GM18907 (cell line): ENCODE measurements around the gene PSENEN.
A peak's percentile ranks its signal among the peaks of the same experiment; 100 is the strongest.
"Not testable (repeated sequence)": the region's sequence is repeated elsewhere in the genome, so short reads cannot be mapped to it uniquely, and the experiment has no call there.

ENCODE experiments used
- ATAC-seq: cut with Tn5 transposase; IDR thresholded peaks from one replicate; pipeline ENCODE4 v1.9.1; 2021; ENCODE audit warnings: mild to moderate bottlenecking, moderate library complexity; ENCODE audit not compliant: unreplicated experiment

PSENEN gene

DNA sequence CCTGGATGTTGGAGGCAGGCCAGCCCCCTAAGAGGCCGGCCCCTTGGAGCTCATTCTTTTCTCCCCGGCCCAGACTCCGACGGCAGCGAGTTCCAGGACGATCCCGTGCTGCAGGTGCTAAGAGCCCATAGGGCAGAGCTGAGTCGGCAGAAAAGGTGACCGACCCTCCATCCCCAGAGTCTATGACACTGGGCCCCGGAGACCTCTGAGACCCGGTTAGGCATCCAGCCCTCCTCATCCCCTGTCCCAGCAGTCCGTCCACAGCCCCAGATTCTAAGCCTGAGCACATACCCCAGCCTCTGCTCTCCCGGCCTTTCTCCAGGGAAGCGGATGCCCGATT, 22.6 kb downstream of the PSENEN start:
- no peak for ATAC-seq

DNA sequence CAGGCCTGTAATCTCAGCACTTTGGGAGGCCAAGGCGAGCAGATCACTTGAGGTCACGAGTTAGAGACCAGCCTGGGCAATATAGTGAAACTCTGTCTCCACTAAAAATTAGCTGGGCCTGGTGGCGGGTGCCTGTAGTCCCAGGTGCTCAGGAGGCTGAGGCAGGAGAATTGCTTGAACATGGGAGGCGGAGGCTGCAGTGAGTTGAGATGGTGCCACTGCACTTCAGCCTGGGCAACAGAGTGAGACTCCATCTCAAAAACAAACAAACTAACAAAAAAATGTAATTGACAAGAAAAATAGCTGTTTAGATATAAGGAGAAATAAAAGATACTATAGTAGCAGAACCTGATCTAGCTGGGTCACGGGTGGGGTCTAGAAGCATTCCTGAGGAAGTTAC, 26.9 kb downstream of the PSENEN start:
- ATAC-seq = not testable (repeated sequence)

DNA sequence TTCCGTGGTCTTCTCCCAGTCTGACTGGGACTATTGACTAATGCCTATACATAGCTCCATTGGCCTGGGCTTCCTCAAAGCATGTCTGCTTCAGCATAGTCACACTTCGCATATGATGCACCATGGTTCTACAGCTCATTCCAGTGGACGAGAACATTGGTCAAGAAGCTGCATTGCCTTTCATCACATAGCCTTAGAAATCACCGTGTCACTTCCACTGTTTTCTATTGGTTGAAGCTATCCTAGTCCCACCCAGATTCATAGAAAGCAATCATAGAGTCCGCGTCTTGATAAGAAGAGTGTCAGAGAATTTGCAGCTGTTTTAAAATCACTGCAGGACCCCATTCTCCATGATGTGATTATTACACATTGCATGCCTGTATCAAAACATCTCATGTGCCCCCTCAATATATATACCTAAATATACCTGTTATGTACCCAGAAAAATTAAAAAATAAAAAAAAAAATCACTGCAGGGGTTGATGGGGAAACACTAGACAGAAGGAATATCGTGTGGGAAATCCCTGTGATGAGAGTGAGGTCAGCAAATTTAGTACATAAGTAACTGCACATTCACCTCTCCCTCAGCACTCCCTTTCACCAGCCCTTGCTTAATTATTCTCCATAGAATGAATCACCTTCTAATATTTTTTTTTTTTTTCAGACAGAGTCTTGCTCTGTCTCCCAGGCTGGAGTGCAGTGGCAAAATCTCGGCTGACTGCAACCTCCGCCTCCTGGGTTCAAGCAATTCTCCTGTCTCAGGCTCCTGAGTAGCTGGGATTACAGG, 27.8 kb downstream of the PSENEN start:
- no peak for ATAC-seq

DNA sequence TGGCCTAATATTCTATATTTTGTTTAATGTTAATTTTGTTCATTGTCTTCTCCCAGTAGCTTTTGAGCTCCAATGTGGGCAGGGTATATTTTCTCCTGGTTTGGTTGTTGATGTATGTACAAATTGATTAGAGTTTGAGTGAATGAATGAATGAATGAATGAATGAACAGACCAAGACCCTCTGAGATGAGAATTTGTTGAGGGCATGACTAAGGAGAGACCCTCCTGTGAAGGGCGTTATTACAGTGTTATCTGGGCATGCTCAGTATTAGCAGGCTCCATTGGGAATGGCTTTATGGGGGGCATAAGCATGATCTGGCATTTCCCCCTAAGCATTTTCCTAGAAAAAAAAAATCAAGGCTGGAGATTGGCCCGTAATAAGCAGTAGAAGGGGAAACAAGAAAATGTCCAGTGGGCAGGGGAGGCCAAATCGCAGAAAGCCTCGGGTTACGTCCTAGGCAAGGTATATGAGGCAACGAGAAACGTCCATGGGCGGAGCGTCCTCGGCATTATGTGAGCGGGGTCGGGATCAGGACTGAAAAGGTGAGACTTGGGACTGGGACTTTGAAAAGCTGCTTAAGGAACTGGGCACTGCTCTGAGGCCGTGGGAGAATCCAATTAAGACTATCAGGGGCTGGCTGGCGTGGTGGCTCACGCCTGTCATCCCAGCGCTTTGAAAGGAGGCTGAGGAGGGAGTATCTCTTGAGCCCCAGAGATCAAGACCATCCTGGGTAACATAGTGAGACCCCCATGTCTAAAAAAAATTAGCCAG, 29.0 kb downstream of the PSENEN start:
- no peak for ATAC-seq

DNA sequence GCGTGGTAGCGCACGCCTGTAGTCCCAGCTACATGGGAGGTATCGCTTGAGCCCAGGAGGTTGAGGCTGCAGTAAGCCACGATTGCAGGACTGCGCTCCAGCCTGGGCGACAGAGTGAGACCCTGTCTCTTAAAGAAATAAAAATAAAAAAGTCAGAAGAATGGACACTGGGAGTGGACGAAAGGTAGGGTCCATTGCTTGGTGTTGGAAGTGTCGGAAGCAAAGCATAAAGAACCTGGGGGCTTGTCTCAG, 29.5 kb downstream of the PSENEN start:
- ATAC-seq = no peak

DNA sequence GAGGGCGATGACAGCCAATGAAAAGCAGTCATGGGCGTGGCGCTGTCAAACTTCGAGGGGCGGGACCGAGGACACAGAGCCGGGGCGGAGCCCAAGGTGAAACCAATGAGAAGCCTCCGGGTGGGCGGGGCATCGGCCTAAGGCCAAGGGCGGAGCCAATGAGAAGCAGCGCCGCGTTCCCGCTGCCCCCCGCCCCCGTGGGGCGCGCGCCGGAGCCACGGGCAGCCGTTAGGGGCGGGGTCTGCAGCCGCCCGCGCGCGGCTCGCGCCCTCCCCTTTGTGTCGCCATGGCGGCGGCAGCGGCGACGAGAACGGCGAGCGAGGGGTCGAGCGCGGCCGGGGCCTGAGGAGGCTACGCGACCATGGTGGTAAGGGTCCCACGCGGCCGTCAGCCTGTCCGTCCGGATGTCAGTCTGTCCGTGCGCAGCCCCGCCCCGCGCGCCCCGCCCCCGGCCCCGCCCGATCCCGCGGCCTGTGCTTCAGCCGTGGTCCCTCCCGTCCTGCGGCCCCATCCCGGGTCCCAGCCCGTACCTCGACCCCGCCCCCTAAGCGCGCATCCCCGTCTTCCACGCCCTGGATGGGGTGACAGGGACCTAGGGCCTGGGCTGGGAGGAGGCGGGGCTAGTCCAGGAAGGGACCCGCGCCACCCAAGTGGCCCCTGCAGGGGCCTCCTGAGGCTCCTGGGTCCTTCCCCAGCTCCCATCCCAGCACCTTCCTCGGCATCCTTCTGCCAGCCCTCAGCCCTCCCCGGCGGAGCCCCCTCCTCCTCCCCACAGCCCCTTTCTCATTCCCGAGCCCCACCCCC, 30.0 kb downstream of the PSENEN start, which contains the start of gene ARHGAP33:
ARHGAP33 (plus strand) TSS at position 267 of the 804 bp plus-strand sequence; CDS start at position 362, 95 bp downstream.
- peak; percentile 91 for ATAC-seq

DNA sequence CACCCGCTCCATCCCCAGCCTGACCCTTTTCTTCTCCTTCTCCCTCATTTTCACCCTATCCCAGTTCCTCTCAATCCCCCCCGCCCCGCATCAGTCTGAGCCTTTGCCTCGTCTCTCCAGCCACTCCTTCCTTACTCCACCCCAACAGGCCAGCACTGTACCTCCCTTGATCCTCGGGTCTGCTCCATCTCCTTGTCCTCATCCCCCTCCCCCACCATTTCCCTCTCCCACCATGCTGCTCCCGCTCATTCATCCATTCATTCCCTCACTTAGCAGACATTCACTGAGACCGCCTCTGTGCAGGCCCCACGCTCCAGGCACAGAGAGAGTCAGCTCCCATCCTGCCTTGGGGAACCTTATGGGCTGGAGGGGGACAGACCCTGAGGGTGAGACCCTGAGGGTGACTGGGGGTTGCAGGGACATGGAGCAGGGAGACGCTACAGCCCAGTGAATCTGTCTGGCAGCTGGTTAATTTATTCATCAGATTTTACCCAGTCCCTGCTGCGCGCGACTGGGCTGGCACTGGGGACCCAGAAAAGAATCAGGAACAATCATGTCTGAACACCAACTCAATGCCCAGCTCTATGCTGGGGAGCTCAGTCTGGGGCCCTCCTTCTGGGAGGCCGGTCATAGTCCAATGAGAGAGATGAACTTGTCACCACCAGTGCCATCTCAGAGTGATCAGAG, 30.8 kb downstream of the PSENEN start:
- ATAC-seq = no peak

DNA sequence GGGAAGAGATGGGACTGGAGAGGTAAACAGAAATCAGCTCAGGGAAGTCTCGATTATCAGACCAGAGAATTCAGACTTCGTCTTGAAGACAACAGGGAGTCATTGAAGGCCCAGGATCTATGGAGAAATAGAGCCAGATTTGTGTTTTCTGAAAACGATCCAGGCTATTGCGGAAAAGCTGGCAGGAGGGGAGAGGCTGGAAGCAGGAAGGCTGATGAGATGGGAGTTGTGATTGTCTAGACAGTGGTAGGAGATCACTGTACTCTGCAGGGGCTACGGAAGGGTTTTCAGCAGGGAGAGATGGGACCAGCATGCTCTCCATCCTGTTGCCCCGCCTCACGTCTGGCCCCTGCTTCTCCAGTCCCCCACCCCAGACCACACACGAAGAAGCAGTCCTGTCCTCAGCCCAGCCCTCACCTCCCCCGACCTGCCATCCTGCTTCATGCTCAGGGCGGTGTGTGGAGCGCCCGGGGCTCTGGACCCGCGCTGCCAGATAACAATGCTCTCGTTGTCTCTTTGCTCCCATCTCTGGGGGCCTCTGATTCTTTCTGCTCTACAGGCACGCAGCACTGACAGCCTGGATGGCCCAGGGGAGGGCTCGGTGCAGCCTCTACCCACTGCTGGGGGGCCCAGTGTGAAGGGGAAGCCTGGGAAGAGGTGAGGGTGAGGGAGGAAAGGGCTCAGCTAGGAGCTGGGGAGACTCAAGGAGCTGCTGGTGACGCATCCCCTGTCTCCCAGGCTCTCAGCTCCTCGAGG, 31.8 kb downstream of the PSENEN start:
- no peak for ATAC-seq

DNA sequence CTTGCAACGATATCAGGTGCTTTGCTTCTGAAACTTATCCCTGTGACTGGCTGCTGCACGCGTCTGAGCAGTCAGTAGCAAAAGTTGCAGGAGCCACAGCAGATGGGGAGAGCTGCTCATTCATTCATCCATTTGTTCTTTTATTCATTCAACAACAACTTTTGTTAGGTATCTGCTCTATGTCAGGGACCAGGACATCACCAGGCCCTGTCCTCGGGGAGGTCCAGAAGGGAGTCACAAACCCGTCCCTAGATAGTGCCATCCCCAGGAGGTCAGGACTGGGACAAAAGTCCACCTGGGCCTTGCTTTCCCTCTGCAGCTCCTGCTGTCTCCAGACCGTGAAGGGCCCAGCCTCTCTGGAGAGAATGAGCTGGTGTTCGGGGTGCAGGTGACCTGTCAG, 32.5 kb downstream of the PSENEN start:
- no peak for ATAC-seq

DNA sequence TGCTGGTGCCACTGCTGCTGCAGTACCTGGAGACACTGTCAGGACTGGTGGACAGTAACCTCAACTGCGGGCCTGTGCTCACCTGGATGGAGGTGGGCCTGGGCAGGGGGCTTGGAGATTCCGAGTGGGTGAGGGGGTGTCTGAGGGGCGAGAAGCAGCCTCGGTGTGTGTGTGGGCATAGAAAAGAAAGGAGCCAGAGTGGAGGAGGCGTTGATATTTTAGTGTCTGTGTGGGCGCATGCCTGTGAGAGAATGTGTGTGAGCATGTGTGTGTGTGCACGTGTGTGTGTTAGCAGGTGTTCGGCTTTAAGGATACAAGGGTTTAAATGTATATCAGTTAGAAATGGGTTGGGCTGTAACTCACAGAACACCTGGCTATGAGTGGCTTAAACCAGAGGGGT, 33.6 kb downstream of the PSENEN start:
- no peak for ATAC-seq

DNA sequence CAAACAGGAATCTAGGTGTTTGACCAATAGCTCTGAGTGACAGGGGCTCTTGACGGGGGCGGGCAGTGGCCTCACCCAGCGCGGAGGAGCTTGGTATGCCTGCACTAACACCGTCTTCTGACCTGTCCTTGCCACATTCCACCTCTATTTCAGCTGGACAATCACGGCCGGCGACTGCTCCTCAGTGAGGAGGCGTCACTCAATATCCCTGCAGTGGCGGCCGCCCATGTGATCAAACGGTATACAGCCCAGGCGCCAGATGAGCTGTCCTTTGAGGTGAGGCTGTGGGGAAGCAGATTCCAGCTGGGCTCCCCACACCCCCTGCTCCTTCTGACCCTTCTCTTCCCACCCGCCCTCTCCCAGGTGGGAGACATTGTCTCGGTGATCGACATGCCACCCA, 34.6 kb downstream of the PSENEN start:
- no peak for ATAC-seq

DNA sequence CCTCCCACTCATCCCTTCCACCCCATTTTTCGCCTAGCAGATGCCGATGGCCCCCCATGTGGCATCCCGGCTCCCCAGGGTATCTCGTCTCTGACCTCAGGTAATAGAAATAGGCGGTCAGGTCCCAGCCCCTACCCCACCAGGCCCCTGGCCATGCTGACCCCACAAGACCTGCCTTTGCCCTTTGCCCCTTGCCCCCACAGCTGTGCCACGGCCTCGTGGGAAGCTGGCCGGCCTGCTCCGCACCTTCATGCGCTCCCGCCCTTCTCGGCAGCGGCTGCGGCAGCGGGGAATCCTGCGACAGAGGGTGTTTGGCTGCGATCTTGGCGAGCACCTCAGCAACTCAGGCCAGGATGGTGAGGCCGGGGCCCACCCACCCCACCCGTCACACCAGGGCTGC, 35.3 kb downstream of the PSENEN start:
- ATAC-seq = no peak

DNA sequence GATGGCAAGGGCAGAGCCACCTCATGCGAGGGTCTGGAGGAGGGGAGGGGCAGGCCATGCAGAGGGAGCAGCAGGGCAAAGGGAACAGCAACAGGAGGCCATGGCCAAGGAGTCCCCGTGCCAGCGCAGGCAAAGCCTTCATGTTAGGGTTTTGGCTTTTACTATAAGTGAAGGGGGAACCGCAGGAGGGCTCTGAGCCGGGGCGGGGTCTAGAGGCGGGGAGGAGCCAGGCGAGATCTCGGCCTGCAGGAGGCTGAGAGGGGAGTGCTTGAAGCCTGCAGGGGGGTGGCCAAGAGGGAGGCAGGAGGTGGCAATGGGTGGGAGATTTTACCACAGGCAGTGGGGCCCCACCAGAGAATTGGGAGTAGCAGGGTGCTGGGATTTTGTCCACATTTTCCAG, 36.2 kb downstream of the PSENEN start:
- ATAC-seq = no peak

DNA sequence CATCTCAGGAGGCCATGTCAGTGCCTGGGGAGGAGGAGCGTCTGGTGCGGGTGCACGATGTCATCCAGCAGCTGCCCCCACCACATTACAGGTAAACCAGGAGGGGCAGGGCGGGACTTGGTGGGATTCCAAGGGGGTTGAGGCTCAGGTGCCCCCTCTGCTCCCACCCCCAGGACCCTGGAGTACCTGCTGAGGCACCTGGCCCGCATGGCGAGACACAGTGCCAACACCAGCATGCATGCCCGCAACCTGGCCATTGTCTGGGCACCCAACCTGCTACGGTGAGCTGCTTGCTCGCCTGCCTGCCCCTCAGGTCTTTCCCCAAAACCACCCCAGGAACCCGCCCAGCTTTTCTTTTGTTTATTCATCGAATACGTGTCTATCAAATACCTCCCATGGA, 37.1 kb downstream of the PSENEN start:
- ATAC-seq = no peak

DNA sequence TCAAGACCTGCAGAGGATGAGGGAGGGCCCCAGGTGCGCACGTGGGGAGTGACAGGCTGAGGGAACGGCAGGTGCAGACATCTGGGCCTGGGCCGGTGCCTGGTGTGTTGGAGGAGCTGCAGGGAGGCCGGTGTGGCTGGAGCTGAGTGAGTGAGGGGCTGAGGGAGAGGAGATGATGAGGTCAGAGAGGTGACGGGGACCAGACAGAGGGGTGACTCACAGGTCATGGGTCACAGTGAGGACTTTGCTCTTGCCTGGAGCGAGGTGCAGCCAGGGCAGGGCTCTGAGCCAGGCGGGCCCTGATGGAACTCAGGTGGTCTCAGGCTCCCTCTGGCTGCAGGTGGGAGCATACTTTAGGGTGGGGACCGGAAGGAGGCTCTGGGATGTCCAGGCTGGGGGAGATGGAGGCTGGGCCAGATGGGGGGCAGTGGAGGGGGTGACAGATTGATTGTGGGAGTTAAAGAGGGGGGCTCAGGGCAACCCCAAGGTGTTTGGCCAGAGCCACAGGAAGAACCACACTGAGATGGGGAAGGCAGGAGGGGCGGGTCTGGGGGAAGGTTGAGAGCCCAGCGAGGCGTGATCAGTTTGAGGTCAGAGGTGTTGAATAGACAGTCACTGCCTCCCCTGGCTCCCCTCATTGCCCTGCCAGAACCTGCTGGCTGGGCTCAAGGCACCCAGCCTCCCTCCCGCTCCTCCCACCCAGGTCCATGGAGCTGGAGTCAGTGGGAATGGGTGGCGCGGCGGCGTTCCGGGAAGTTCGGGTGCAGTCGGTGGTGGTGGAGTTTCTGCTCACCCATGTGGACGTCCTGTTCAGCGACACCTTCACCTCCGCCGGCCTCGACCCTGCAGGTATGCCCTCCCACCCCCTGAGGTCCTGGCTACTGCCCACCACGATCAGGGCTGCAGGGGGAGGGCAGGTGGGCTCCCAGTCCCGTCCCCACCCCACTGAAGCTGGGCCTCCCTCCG, 38.3 kb downstream of the PSENEN start:
- no peak for ATAC-seq

DNA sequence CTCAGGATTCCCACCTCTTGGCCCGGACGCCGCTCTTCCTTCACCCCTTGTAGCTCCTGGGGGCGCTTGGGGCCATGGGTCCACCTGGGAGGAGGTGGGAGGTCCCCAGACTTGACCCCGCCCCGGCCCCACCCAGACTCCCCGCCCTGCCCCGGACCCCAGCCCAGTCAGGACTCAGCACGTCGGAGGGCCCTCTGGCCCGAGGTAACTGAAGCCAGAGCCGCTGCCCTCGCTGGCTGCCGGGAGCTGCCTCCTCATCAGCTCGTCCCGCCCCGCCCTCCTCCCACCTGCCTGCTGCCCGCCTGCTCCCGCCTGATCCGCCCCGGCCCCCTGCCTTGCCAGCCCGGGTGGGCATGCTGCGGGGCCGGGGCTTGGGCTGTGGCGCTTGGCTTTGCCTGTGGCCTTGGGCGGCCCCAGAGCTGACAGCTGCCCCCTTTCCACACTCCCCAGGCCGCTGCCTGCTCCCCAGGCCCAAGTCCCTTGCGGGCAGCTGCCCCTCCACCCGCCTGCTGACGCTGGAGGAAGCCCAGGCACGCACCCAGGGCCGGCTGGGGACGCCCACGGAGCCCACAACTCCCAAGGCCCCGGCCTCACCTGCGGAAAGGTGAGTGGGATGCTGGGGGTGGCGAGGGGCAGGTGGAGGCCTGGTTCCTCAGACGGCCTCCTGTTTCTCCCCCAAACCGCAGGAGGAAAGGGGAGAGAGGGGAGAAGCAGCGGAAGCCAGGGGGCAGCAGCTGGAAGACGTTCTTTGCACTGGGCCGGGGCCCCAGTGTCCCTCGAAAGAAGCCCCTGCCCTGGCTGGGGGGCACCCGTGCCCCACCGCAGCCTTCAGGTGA, 39.3 kb downstream of the PSENEN start:
- no peak for ATAC-seq

DNA sequence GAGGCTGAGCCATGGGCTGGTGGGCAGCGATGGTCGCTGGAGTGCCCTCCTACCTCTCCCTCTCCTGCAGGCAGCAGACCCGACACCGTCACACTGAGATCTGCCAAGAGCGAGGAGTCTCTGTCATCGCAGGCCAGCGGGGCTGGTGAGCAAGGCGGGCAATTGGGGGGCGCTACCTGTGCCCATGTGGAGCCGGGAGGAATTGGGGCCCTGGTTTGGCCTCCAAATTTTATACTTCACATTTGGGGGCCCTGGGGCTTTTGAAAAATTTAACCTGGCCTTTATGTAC, 39.8 kb downstream of the PSENEN start:
- ATAC-seq = no peak

DNA sequence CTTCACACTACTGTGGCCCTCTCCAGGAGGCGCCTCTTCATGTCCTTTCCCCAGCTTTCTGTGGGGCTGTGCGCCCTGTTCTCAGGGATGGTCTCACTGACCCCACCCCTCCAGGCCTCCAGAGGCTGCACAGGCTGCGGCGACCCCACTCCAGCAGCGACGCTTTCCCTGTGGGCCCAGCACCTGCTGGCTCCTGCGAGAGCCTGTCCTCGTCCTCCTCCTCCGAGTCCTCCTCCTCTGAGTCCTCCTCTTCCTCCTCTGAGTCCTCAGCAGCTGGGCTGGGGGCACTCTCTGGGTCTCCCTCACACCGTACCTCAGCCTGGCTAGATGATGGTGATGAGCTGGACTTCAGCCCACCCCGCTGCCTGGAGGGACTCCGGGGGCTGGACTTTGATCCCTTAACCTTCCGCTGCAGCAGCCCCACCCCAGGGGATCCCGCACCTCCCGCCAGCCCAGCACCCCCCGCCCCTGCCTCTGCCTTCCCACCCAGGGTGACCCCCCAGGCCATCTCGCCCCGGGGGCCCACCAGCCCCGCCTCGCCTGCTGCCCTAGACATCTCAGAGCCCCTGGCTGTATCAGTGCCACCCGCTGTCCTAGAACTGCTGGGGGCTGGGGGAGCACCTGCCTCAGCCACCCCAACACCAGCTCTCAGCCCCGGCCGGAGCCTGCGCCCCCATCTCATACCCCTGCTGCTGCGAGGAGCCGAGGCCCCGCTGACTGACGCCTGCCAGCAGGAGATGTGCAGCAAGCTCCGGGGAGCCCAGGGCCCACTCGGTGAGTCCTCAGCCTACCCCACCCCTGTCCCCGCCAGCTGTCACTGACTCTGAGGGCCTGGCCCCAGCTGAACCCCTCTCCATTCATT, 41.1 kb downstream of the PSENEN start:
- ATAC-seq = no peak
